NCI-H187 (cell line): ENCODE results near the gene RFX6.
"Not testable (repeated sequence)": the region's sequence is repeated elsewhere in the genome, so short reads cannot be mapped to it uniquely, and the experiment has no call there.

Experiments used
- DNase-seq, 2 experiments: peaks; one replicate each; lab custom pipeline; 2025; lab: John Stamatoyannopoulos, UW

The RFX6 gene

GRCh38 chr6:116876635-116877611 lies at the start of gene RFX6:
RFX6 (plus strand) TSS chr6:116877242; CDS start chr6:116877276, 34 bp downstream.
- DNase-seq = no peak

DNA sequence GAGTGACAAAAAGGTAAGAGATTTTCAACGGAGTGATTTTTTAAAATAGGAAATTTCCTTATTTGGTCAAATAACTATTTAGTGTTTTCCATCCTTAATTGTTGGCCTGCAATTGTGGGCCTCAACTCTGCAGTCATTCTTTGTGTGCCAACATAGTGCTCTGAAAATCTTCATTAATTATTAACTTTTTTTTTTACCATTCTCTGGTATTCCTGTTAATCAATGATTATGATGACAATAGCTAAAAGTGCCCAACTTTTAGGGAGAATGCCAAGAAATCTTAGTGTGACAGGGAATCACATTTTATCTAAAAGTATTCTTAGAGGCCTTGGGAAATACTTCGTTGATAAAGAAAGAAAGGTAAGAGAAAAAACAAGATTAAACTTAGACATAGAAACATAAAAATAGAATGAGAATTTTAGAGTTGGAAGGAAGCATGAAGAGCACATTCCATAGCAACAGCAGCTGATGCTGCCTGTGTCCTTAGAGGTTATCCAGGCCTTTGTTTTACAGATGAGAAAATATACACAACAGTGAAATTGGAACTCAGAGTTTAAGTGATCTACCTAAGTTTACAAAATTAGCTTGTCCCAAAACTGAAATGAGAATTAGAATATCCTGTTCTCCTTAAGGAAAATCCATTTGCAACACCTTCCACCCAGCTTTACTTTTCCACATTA lies 49.3 kb upstream of the RFX6 start:
- DNase-seq = no peak

DNA sequence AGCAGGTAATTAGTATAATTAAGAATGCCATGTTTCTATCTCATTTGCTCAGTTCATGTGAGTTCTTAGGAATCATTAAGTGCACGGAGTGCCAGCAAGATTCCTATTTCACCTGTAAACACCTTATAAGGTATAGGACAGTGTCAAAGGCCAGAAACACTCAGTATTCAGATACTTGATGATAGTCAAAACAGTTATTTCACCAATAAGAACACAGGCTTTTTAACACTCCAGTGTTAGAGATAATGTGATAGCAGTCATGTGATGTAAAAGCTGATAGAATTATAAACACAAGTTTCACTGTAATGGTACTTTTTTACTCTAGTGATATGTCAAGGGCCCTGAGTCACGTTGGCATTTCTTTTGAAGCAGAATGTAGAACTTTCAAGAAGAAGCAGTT lies 48.1 kb upstream of the RFX6 start, which contains the start of gene GPRC6A:
TSS of gene GPRC6A (minus strand) at position 101 of the 400 bp plus-strand sequence. CDS start at position 31, 70 bp downstream.
- no peak for DNase-seq

DNA sequence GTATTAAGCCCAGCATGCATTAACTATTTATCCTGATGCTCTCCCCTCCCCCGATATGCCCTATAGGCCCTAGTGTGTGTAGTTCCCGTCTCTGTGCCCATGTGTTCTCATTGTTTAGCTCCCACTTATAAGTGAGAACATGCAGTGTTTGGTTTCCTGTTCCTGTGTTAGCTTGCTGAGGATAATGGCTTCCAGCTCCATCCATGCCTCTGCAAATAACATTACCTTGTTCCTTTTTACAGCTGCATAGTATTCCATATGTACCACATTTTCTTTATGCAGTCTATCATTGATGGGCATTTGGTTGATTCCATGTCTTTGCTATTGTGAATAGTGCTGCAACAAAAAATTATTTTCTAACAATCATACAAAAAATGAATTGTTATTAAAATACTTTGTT lies 42.5 kb upstream of the RFX6 start:
- DNase-seq = not testable (repeated sequence)

GRCh38 chr6:116836606-116837342 lies 40.3 kb upstream of the RFX6 start:
- DNase-seq = no peak

DNA sequence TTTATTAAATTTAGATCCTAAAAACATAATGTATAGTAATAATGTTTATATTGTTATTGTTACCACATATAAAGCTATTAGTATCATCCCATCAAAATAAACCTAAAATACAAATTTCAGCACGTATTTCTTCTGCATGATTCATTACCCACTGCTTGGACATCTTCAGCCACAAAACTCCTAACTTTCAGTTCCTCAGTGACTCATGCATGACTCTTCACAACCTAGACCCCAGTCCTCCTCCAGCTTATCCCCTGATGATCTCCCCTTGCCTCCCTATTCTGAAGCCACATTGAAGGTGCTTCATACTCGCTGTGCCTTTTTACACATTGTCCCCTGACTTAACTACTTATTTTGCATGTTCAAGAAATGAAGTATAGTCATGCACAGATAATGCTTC lies 37.0 kb upstream of the RFX6 start:
- DNase-seq = no peak

DNA sequence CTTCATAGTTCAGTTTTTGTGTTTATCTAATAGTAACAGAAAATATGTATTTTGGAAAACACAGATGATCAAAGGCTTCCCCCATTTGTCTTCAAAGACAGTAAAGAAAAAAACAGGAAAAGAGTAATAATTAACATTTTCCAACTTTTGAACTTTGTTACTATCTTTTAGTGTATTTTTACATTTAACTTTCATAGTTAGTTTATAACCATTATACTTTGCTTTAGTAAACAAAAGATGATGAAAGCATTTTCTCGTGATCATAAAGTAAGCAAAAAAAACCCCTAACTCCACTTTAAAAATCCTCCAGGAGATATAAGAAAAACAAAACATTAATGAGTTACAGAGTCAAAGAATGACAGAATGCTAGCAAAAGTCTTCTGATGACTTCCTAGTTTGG lies 34.6 kb upstream of the RFX6 start:
- no peak for DNase-seq

- no peak for DNase-seq
Measured at GRCh38 chr6:116847227-116847626, 29.8 kb upstream of the RFX6 start.

DNA sequence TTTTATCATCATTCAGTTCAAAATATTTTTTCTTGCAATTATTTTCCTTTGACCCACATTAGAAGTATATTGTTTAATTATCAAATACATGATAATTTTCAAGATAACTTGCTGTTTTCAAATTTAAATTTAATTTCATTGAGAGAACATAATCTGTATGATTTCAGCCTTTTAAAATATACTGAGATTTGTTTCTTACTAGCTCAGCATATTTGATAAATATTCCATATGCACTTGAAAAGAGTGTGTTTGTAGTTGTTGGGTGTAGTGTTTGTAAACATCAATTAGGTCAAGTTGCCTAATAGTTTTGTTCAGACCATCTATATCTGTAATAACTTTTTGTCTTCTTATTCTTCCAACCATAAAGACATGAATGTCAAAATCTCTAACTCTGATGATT lies 19.0 kb upstream of the RFX6 start:
- no peak for DNase-seq

- DNase-seq = no peak
Measured at GRCh38 chr6:116859264-116859663, 17.8 kb upstream of the RFX6 start.

DNA sequence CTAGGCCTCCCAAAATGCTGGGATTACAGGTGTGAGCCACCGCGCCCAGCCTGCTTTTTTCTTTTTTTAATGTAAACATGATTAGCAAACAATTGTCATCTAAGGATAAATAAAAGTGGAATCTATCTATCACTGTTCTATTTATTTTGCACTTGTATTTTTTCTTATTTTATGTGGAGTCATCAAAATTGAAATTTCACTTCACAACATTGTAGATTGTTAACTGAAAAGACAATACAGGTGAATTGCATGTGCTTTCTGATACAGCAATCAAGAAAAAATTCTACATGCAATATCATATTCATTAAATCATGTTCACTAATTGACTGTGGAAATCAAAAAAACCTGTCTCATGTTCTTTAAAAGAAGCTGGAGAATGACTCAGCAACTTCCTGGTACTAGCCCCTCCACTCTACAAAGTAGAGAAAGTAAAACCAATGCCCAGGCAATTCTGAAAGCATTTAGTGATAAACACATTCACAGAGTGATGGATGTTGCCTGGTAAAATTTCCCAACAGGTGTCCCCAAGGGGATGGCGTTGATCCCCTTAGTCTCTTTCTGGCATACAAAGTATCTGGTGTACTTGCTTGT lies 10.7 kb upstream of the RFX6 start:
- DNase-seq = no peak

GRCh38 chr6:116872771-116873170 lies 4.3 kb upstream of the RFX6 start:
- no peak for DNase-seq

DNA sequence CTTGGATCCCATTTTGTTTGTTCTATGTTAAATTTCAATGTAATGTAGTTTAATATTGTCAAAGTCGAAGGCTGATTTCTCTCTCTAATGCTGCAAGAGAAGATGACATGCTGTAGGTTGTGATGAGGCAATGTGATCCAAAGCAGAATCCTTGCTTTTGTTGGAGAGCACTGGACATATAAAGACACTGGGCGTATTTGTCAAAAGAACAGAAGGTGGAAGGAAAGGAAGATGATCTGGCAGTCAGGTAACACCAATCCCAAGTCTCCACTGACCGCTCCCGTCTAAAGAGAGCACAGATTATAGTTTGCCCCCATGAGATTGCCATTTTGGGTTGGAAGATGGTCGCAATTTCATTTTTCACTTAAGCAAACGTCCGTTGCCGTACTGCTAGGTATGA lies 935 bp upstream of the RFX6 start:
- no peak for DNase-seq

- DNase-seq = no peak
Measured at GRCh38 chr6:116877743-116878142, 701 bp downstream of the RFX6 start.

- DNase-seq = no peak
Measured at GRCh38 chr6:116881236-116881635, 4.2 kb downstream of the RFX6 start.

DNA sequence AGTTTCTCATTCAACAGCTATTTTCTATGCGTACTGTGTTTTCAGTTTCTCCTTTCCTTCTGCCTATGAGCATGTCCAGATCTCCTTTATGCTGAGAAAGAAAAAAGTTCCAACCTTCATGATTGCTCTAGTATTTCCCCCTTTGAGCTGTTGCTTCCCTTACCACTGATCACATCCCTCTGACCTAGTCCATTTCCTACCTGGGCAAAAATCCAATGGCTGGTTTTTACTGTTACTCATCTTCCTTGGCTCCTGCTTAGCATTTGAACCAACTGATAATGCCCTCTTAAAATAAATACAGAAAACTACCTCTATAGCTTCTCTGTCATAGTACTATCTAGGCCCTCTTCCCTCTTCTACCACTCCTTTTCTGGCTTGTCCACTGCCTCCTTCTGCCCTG lies 6.0 kb downstream of the RFX6 start:
- no peak for DNase-seq

- no peak for DNase-seq
Measured at GRCh38 chr6:116884530-116884929, 7.5 kb downstream of the RFX6 start.

DNA sequence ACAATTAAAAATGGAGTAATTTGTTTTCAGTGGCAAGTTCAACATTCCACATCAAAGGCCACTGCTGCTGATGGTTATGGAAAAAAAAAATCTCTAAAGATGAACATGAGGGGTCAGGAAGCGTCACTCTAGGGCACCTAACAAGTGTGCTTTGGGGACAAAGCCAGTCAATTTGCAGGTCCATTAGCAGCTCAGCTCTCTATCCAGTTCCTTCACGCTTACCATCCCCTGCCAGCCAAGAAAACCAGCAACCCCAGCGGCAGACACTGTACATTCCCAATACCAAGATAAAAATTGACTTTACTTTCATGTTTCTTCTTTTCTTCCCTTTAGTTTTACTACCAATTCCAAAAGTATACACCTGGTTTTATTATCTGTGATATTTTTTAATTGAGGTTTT lies 10.1 kb downstream of the RFX6 start:
- no peak for DNase-seq

DNA sequence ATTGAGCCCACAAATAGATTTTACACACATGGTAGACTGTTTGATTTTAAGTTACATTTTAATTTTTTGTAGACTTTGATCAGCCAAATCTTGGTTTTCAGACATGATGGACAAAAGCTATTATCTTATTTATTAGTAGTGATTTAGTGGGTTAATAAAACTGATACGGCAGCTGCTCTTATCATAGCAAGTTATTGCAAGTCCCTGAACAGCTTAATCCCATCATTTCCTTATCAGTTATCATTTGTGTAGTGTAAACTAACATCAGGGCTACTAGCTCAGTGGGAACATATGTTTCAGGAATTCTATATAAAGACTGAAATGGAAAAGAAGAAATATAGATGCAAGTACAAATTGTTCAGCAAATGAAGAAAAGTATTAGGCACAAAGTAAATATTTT lies 10.9 kb downstream of the RFX6 start:
- no peak for DNase-seq

- no peak for DNase-seq
Measured at GRCh38 chr6:116888732-116889360, 11.8 kb downstream of the RFX6 start.

DNA sequence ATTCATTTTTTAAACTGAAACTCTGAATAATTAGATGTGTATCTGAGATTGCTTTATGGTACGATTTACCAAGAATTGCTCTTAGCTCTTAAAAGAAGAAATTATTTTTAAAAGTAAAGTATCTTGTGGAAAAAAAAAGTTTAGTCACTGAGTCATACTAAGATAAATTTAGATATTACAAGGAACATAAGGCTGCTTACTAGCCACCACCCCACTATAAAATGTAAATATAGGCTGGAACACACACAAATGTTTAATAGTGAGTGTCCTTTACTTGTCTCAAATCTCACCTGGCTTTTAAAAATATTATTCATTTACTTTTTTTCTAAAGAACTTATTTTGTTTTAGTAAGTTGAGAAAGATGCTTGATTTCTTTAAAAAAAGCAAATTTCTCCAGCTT lies 17.6 kb downstream of the RFX6 start:
- no peak for DNase-seq

- DNase-seq = no peak
Measured at GRCh38 chr6:116895935-116896334, 18.9 kb downstream of the RFX6 start.
